Measurements from ENCODE around the gene APBB1IP. TPM values are rescaled to one million over a fixed set of nuclear protein-coding genes. Genes with fewer than 3 reads are reported as not detected.
"Not testable (repeated sequence)": the region's sequence is repeated elsewhere in the genome, so short reads cannot be mapped to it uniquely, and the experiment has no call there.

APBB1IP gene
- total RNA-seq, 1 donor from 2014 or later = 61.3 TPM

GRCh38 chr10:26475386-26475785, 37.2 kb downstream of the APBB1IP start:
- intact Hi-C loops (cut with micrococcal nuclease) = loop anchor here (1.0 kb wide), 3 partner anchors 8 to 44 kb away; no protein-coding TSS in a partner anchor

GRCh38 chr10:26477501-26477900, 39.4 kb downstream of the APBB1IP start:
- intact Hi-C loops (cut with micrococcal nuclease) = no loop called here

GRCh38 chr10:26478061-26478460, 39.9 kb downstream of the APBB1IP start:
- intact Hi-C loops (cut with micrococcal nuclease) = no loop called here

- intact Hi-C loops (cut with micrococcal nuclease) = loop anchor here (1.0 to 5.0 kb wide), 3 partner anchors 7 to 762 kb away; partner anchors contain the start of gene ACBD5
Observed at GRCh38 chr10:26479766-26480492, 41.8 kb downstream of the APBB1IP start.

- intact Hi-C loops (cut with micrococcal nuclease) = loop anchor here (5.0 kb wide), 1 partner anchor 761 kb away; the partner anchor contains the start of gene ACBD5
Observed at GRCh38 chr10:26481315-26481692, 43.2 kb downstream of the APBB1IP start.

GRCh38 chr10:26481914-26482550, 43.9 kb downstream of the APBB1IP start:
- intact Hi-C loops (cut with micrococcal nuclease) = loop anchor here (1.0 to 5.0 kb wide), 3 partner anchors 8 to 760 kb away; partner anchors contain the start of gene ACBD5

GRCh38 chr10:26483554-26483953, 45.4 kb downstream of the APBB1IP start:
- intact Hi-C loops (cut with micrococcal nuclease) = loop anchor here (5.0 kb wide), 1 partner anchor 759 kb away; the partner anchor contains the start of gene ACBD5

GRCh38 chr10:26485150-26485941, 47.2 kb downstream of the APBB1IP start:
- intact Hi-C loops (cut with micrococcal nuclease) = loop anchor here (5.0 kb wide), 4 partner anchors 72 to 667 kb away; partner anchors contain the start of genes PDSS1 and YME1L1

- intact Hi-C loops (cut with micrococcal nuclease) = loop anchor here (2.0 to 5.0 kb wide), 5 partner anchors 71 to 666 kb away; partner anchors contain the start of genes ABI1, PDSS1 and YME1L1
Observed at GRCh38 chr10:26486304-26486703, 48.2 kb downstream of the APBB1IP start.

GRCh38 chr10:26486990-26487850, 49.1 kb downstream of the APBB1IP start:
- intact Hi-C loops (cut with micrococcal nuclease) = loop anchor here (1.0 to 5.0 kb wide), 12 partner anchors 8 to 665 kb away; partner anchors contain the start of genes ABI1, PDSS1 and YME1L1

- intact Hi-C loops (cut with micrococcal nuclease) = loop anchor here (5.0 kb wide), 4 partner anchors 69 to 664 kb away; partner anchors contain the start of genes PDSS1 and YME1L1
Observed at GRCh38 chr10:26488344-26488743, 50.2 kb downstream of the APBB1IP start.

GRCh38 chr10:26489081-26489480, 50.9 kb downstream of the APBB1IP start:
- intact Hi-C loops (cut with micrococcal nuclease) = loop anchor here (5.0 kb wide), 4 partner anchors 68 to 663 kb away; partner anchors contain the start of genes PDSS1 and YME1L1

- intact Hi-C loops (cut with micrococcal nuclease) = not testable (repeated sequence)
Observed at GRCh38 chr10:26490367-26490766, 52.2 kb downstream of the APBB1IP start.

- intact Hi-C loops (cut with micrococcal nuclease) = no loop called here
Observed at GRCh38 chr10:26491276-26491675, 53.1 kb downstream of the APBB1IP start.

GRCh38 chr10:26491934-26492333, 53.8 kb downstream of the APBB1IP start:
- intact Hi-C loops (cut with micrococcal nuclease) = no loop called here

GRCh38 chr10:26492725-26493124, 54.6 kb downstream of the APBB1IP start:
- intact Hi-C loops (cut with micrococcal nuclease) = not testable (repeated sequence)

- intact Hi-C loops (cut with micrococcal nuclease) = no loop called here
Observed at GRCh38 chr10:26494018-26494417, 55.9 kb downstream of the APBB1IP start.

- intact Hi-C loops (cut with micrococcal nuclease) = no loop called here
Observed at GRCh38 chr10:26499426-26499825, 61.3 kb downstream of the APBB1IP start.

GRCh38 chr10:26502986-26503385, 64.8 kb downstream of the APBB1IP start:
- intact Hi-C loops (cut with micrococcal nuclease) = no loop called here

GRCh38 chr10:26503911-26504310, 65.8 kb downstream of the APBB1IP start:
- intact Hi-C loops (cut with micrococcal nuclease) = loop anchor here (1.0 kb wide), 1 partner anchor 169 kb away; no protein-coding TSS in a partner anchor

Measured in T-helper 1 cell treated with Interleukin-12 subunit alpha and Interleukin-12 subunit beta and Interleukin-4 antibody, amounts not matched to agents 30 ng/mL and 1 ng/mL, for 36 hours (primary cell).